Erythroblast (primary cell): ENCODE data around the gene WBP2.
"Not testable (repeated sequence)": the region's sequence is repeated elsewhere in the genome, so short reads cannot be mapped to it uniquely, and the experiment has no call there.

ENCODE experiments used
- GATA1 ChIP-seq: IDR thresholded peaks from 2 replicates; pipeline ENCODE4 v1.6.1; 2011; ENCODE audit warnings: low read depth, mild to moderate bottlenecking, control low read depth, low read length, moderate library complexity
- POLR2A ChIP-seq: IDR thresholded peaks from 2 replicates; pipeline ENCODE4 v1.6.1; 2011; ENCODE audit warnings: mild to moderate bottlenecking, low read length

DNA sequence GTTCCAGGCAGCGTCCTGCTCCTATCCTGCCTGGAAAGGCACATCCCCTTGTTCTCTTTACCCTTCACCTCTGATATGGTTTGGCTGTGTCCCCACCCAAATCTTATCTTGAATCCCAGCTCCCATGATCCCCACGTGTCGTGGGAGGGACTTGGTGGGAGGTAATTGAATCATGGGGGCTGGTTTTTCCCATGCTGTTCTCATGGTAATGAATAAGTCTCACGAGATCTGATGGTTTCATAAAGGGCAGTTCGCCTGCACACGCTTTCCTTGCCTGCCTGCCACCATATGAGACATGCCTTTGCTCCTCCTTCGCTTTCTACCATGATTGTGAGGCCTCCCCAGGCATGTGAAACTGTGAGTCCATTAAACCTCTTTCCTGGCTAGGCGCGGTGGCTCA, 30.7 kb upstream of the WBP2 start:
- TF ChIP-seq POLR2A, GATA1: not testable (repeated sequence)
